AG10803 (cell line): ENCODE data around the gene INCENP.

Source experiments
- DNase-seq: peaks from one replicate; pipeline ENCODE4 v3.0.0; 2010; ENCODE audit warnings: low read depth
- H3K4me3 ChIP-seq: 2 replicates; pipeline ENCODE4 v1.5.1; 2011; ENCODE audit warnings: mild to moderate bottlenecking, low read length, control low read depth
- CTCF ChIP-seq: conservative IDR thresholded peaks from 2 replicates; pipeline ENCODE4 v1.5.1; 2011; ENCODE audit warnings: mild to moderate bottlenecking, low read length, control low read depth, inconsistent platforms

Gene INCENP

GRCh38 chr11:62152245-62153086, 28.7 kb downstream of the INCENP start:
- no peak for TF ChIP-seq CTCF
- DNase-seq = no peak
- H3K4me3 ChIP-seq = no peak overlapping the region

- no peak for DNase-seq
- no peak for TF ChIP-seq CTCF
- H3K4me3 ChIP-seq = no peak overlapping the region
Measured at GRCh38 chr11:62153087-62153395, 29.2 kb downstream of the INCENP start.

GRCh38 chr11:62153617-62154016, 29.8 kb downstream of the INCENP start:
- DNase-seq = no peak
- no peak overlapping the region for H3K4me3 ChIP-seq
- no peak for TF ChIP-seq CTCF

- no peak overlapping the region for H3K4me3 ChIP-seq
- no peak for TF ChIP-seq CTCF
- DNase-seq = no peak
Measured at GRCh38 chr11:62157603-62158002, 33.8 kb downstream of the INCENP start.

- no peak for TF ChIP-seq CTCF
Measured at GRCh38 chr11:62166371-62166770, 42.6 kb downstream of the INCENP start.

GRCh38 chr11:62169448-62169847, 45.6 kb downstream of the INCENP start:
- no peak for TF ChIP-seq CTCF
- no peak overlapping the region for H3K4me3 ChIP-seq
- DNase-seq = no peak

More at GRCh38 chr11:62166371-62166770, 42.6 kb downstream of the INCENP start:
- no peak overlapping the region for H3K4me3 ChIP-seq
- no peak for DNase-seq

GRCh38 chr11:62169935-62170334, 46.1 kb downstream of the INCENP start:
- DNase-seq = no peak
- H3K4me3 ChIP-seq = no peak overlapping the region
- TF ChIP-seq CTCF = no peak
